Measurements from ENCODE around the gene TGFB1I1.
"Not testable (repeated sequence)": the region's sequence is repeated elsewhere in the genome, so short reads cannot be mapped to it uniquely, and the experiment has no call there.

The TGFB1I1 gene

DNA sequence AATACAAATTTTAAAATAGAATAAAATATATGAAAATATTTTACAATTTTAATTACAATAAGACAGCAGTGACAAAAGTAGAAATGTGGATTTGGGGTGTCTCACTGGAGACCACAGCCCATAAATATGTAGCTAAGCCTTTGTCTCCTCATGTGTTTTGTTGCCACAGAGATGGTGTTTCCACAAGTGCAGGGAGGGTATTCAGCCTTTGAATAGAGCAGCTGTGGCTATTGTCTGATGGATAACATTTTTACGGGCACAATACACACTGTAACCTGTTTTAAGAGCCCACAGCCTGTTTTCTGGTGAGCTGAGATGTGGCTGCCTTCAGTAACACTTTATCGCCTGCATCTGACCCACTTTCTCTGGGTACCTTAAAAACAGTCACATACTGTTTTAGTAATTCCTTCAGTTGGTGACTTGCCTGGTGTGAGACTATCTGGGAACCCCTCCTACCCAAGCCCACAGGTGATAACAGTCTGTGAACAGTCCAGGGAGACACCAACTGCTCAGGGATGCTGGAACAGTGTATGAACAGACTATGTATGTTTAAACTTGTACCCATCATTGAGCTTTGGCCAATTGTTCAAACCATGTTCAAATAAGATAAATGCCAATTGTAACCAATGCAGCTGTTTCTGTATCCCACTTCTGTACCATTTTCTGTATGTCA lies 47.9 kb downstream of the TGFB1I1 start:
- DNase-seq: no peak

GRCh38 chr16:31521368-31521767 lies 49.4 kb downstream of the TGFB1I1 start:
- no peak for DNase-seq

- no peak for DNase-seq
Observed at GRCh38 chr16:31522071-31522470, 50.1 kb downstream of the TGFB1I1 start.

DNA sequence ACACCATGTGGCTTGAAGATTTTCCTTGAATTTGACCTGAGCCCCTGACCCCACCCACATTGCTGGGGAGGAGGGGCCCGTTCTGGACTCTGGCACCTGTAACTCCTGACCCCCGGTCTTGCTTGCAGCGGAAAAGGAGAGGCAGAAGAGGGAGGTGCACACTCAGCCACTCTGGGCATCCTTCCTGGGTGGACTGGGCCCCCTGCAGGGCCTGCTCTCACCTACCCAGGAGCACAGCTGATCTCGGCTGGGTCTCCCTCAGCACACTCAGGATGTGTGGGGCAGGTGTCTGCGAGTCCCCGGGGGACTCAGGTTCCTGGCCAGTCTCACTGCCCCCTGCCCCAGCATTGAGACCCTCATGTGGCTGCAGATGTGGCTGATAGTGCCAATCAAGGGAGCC lies 51.8 kb downstream of the TGFB1I1 start:
- DNase-seq: not testable (repeated sequence)

GRCh38 chr16:31525113-31525512 lies 53.2 kb downstream of the TGFB1I1 start:
- DNase-seq: no peak
